Activated effector memory CD4-positive, alpha-beta T cell treated with Interleukin-2 at 50 U/mL for 16 hours (primary cell): ENCODE measurements around the gene IL11.

ENCODE experiments used
- DNase-seq: peaks from one replicate; pipeline ENCODE4 v3.0.0-alpha.2; 2020

The IL11 gene

DNA sequence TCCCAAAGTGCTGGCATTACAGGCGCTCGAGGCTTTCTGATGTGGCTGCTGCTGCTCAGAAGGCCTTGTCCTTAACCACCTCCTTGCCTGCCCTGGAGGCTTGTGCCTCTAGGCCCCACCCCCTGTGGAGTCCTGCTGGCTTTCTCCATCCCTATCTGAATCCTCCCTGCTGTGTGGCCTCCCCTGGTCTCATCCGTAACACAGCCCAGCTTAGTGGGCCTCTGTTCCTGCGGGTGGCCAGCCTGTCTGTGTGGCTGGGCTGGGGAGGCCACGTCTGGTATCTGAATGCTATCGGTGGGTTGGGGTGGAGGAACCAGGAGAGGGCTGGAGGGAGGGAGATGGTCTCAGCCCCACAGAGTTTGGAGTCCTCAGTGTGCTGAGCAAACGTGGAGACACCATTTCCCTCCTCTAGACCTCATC lies 20.2 kb upstream of the IL11 start:
- DNase-seq, result no peak

DNA sequence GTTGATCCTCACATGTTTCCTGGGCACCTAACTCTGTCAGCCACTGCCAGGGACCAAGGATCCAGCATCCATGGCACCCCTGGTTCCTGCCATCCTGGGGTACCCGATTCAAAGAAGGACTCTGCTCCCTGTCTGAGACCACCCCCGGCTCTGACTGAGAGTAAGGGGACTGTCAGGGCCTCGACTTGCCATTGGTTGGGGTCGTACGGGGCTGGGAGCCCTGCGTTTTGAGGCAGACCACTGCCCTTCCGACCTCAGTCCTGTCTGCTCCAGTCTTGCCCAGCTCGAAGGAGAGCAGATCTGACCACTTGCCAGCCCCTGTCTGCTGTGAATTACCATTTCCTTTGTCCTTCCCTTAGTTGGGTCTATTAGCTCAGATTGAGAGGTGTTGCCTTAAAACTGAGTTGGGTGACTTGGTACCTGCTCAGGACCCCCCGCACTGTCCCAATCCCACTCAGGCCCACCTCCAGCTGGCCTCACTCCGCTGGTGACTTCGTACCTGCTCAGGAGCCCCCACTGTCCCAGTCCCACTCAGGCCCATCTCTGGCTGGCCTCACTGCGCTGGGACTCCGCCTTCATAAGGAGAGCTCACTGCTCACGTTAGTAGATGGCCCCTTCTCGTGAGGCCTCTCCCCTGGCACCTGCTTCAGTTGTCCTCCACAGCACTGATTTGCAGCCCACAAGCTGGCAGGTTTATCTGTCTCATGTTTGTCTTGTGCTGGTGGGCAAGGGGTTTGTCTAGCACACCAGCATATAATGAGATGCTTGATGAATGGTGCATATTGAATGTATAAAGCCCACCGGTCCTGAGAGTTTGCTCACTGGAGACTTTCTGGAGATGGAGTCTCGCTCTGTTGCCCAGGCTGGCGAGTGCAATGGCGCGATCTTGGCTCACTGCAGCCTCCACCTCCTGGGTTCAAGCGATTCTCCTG lies 19.4 kb upstream of the IL11 start:
- DNase-seq, result no peak

DNA sequence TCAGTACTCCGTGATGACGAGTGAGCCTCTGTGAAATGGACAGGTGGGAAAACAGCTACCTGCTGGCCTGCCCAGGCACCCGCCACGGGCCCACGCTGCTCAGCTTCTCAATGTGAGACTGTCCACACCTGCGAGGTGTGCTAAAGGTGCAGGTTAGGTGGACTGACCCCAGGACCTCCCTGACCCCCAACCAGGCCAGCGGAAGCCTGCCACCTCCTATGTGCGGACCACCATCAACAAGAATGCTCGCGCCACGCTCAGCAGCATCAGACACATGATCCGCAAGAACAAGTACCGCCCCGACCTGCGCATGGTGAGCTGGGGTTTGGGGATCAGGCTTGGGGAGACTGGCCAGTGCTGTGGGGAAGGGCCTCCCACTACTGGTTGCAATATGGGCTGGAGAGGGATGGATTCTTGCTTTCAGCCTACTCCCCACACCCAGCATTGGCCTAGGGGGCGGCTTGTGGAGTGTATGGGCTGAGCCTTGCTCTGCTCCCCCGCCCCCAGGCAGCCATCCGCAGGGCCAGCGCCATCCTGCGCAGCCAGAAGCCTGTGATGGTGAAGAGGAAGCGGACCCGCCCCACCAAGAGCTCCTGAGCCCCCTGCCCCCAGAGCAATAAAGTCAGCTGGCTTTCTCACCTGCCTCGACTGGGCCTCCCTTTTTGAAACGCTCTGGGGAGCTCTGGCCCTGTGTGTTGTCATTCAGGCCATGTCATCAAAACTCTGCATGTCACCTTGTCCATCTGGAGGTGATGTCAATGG lies 17.7 kb upstream of the IL11 start:
- no peak for DNase-seq

DNA sequence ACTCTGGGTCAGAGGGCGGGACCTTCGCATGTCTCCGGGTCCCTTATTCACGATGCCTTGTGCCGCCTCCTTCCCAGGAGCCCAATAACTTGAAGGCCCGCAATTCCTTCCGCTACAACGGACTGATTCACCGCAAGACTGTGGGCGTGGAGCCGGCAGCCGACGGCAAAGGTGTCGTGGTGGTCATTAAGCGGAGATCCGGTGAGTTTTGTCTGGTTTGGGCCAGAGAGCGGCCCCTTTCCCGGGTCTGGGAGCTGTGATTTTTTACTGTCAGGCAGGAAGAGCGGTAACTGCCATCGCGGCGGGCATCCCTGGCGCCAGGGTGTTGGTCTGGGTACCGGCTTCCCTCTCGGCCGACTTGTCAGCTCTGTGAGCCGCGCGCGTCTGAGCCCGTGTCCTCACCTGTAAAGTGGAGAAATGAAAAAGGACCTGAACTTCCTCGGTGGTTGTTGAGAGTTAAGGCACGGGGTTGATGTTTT lies 16.3 kb upstream of the IL11 start:
- DNase-seq, result no peak

DNA sequence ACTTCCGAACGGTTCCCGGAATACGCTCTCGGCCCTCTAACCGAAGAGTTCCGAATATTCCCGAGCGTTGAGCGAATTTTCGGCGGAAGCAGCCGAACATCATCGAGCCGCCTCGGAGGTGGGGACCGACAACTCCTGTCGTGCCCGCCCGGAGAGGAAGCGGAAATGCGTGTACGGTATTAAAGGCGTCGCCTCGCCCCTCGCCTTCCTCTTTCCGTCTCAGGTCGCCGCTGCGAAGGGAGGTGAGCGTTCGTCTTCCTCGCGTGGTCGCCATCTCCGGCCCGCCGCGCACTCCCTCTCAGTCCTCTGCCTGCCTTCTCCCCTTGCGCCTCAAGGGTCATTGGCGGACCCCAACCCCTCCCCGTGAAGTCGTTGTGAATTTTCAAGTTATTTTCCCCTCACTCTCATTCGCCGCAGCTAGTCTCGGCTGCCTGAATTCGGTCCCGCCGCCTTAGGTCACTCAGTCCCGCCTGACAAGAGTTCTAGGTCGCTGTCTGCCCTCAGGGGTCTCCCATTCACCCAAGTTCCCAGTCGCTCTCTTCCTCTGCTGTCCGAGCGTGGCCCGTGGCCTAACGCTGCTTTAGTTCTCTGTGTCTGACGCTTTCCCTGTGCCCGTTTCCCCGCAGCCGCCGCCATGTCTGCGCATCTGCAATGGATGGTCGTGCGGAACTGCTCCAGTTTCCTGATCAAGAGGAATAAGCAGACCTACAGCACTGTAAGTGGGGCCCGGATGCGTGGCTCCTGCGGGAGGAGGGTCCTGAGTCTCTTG lies 15.6 kb upstream of the IL11 start, which contains the start of gene RPL28:
Gene RPL28 (plus strand): TSS at position 209 of the 769 bp plus-strand sequence. CDS start 426 bp downstream, at position 635.
- DNase-seq, result peak; percentile 97

DNA sequence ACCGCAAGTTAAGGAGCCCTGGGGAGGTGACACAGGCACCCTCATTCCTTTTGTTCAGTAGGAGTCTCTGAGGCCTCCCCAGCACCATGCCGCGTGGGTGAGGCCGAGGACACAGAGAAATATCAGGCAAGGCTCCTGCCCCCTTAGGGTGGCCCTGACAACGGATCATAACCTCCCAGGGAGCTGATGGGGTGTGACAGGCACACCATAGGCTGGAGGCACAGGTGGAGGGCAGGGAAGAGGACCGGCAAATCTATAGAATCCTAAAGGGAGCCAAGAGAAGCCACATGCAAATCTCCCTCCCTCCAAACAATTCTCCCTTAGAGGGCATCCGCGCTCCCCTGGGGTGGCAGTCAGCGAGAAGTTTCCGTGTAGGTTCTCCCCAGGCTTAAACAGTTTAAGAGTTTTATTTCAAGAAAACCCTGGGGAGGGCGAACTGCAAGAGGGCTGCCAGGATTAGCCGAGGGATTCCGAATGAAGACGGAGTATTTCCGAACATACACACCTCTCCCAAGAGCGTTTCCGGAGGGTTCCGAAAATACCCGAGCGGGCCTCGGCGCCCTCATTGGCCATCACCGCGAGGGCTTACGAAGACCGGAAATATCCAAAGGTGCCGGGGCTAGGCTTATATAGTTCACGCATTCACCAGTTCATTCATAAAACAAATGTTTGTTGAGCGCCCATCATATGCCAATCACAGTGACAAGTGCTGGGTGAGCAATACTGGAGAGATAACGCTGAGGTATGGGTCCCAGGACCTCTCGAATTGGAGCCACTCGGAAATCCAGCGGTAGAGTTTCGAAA lies 14.9 kb upstream of the IL11 start:
- DNase-seq, result peak; percentile 92

DNA sequence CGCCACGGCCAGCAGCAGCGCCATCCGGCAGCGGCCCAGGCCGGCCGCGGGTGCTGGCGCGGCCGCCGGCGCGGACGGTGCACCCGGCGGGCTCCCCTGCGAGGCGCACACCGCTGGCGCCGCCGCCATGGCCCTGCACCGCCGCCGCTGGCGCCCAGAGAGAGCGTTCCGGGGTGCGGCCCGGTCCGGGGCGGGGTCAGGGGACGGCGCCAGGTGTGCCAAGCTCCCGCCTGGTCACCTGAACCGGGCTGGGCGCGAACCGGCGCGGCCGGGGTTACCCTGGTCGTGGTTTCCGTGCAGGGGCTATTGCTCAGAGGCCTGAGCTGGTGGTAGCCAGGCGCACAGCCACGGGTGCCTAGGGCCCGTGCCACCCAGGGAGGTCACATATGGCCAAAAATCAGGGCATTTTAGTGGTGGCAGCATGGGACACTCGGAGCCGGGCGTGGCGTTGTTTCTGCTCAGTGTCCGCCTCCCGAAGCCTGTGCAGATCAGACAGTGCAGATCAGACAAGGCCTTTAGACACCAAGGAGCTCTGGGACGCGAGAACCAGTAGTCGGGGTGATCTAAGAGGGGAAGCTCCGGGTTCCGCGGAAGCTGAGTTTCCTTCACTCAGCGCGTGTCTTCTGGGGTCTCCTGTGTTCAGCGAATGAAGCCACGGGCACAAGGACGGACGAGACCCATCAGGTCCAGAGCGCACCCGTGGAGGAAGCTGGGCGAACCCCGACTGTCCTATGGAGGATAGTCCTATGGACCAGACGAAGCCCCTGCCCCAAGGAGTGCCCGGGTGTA lies 14.1 kb upstream of the IL11 start, which contains the start of gene TMEM238:
Gene TMEM238 (minus strand): TSS at position 162 of the 789 bp plus-strand sequence. CDS start 33 bp downstream, at position 129.
- peak; percentile 36 for DNase-seq

DNA sequence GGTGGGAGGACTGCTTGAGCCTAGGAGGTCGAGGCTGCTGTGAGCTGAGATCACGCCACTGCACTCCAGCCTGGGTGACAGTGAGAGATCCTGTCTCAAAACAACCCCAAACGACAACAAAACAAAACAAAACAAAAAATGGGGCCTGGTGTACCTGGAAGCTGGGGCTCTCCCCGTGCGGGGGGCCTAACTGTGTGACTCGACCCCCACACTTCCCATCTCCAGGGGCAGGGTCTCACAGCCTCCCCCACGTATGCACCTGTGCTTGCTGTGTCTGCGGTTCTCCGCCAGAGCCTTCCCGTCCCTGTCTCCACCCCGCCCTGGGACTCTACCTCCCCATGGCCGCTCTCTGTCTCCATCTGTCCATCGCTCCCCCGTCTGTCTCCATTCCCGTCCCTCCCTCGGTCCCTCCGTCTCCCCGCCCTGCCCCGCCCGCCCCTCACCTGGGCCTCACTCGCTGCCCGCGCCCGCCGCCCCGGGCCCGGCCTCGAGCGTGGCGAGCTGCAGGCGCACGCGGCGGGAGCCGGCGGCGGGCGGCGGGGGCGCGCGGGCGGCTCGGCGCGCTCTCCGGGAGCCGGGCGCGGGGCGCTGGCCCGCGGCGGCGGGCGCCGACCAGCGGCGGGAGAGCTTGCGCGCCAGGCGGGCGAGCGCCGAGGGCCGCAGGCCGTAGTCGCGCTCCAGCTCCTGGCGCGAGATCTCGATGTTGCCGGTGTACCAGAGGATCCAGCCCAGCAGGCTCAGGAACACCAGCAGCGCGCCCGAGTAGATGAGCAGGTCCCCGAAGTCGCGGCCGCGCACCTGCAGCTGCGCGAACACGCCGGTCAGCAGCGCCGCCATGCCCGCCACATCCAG lies 13.2 kb upstream of the IL11 start:
- peak; percentile 31 for DNase-seq

DNA sequence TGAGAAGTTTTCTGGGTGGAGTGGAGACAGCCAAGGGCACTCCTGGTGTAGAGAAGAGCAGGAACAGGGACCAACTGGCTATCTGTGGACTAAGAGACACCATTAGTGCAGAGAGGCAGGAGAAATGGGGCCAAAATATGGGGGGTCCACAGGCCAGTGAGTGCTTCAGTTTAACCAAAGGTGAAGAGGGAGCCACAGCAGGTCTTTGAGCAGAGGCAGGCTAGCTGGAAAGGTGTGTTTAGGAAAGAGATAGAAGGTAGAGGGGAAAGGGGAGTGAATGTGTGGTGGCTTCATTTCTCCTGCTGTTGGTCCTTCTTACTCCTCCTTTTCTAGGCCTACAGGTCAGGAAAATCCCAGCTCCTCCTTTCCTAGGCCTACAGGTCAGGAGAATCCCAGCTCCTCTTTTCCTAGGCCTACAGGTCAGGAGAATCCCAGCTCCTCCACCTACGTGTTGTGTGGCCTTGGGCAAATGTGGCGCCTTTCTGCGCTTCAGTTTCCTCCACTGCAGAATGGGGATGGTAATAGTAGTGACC lies 12.3 kb upstream of the IL11 start:
- DNase-seq, result no peak

DNA sequence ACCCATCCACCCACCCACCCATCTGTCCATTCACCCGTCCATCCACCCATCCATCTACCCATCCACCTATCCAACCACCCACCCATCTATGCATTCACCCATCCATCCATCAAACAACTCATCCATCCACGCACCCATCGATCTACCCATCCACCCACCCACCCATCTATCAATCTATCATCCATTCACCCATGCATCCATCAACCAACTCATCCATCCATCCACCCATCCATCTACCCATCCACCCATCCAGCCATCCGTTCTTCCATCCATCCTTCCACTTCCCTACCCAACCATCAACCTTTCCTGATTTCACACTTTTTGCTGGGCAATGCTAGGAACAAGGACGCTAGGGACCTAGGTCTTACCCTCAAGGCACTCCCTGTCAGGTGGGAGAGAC lies 11.8 kb upstream of the IL11 start:
- no peak for DNase-seq

DNA sequence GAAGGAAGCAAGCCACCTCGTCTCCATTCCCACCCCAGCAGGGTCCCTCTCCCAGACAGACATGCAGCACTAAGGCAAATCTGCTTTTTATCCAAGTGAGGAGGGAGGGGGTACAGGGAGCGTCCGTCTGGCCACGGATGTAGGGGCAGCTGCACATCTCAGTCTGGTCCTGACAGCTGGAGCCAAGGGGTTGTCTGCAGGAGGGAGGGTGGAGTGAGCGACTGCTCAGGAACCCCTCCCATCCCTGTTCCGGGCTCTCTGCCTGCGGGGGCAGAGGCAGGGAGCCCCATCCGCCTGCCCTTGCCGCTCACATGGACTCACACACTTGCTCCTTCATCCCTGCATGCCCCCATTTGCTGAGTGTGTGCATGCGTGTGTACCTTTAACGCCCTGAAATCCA lies 8.9 kb upstream of the IL11 start:
- DNase-seq, result no peak

DNA sequence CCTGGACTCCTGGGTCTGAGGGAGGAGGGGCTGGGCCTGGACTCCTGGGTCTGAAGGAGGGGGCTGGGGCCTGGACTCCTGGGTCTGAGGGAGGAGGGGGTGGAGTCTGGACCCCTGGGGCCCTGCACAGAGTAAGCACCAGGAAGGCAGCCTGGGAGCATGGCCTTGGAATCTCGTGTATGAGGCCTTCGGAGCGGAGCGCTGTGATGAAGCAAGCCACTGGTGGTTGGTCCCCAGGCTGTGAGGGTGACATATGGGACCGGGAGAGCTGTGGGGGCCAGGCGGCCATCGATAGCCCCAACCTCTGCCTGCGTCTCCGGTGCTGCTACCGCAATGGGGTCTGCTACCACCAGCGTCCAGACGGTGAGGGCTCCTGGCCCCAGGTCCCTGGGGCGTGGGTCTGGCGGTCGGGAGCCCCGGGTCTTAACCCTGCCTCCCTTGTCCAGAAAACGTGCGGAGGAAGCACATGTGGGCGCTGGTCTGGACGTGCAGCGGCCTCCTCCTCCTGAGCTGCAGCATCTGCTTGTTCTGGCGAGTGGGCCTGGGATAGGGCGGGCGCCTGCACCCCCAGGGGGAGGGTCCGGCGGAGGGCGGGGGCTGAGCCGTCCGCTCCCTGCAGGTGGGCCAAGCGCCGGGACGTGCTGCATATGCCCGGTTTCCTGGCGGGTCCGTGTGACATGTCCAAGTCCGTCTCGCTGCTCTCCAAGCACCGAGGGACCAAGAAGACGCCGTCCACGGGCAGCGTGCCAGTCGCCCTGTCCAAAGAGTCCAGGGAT lies 7.3 kb upstream of the IL11 start:
- no peak for DNase-seq

DNA sequence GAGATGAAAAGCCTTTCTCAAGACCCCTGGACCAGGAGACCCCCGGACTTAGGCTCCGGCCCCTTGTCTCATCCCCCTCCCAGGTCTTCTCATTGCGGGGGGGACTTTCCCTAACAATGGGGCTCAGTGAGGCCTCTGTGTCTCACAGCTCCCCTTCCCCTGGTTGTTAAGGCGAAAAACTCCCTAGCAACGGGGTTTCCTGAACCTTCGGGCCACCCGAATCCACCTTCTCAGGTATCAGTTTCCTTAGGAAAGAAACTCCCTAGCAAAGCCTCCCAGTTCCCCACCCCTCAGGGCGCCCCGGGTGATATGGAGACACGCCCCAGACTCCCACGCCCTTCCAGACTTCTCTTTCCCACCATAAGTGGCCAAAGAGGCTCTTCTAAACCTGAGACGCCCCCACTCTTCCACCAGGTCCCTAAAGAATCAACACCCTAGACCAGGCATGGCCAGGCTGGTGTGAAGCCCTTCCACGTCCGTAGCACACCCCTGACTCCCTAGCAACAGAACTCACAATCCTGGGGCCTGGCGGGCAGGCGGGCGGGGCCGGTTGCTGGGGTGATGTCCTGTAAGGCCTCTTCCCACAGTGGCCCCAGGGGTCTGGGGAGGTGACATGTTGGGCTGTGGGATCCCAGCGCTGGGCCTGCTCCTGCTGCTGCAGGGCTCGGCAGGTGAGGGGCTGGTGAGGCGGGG lies 6.1 kb upstream of the IL11 start, which contains the start of gene TMEM190:
Gene TMEM190 (plus strand): TSS at position 586 of the 693 bp plus-strand sequence. CDS start 28 bp downstream, at position 614.
- no peak for DNase-seq

DNA sequence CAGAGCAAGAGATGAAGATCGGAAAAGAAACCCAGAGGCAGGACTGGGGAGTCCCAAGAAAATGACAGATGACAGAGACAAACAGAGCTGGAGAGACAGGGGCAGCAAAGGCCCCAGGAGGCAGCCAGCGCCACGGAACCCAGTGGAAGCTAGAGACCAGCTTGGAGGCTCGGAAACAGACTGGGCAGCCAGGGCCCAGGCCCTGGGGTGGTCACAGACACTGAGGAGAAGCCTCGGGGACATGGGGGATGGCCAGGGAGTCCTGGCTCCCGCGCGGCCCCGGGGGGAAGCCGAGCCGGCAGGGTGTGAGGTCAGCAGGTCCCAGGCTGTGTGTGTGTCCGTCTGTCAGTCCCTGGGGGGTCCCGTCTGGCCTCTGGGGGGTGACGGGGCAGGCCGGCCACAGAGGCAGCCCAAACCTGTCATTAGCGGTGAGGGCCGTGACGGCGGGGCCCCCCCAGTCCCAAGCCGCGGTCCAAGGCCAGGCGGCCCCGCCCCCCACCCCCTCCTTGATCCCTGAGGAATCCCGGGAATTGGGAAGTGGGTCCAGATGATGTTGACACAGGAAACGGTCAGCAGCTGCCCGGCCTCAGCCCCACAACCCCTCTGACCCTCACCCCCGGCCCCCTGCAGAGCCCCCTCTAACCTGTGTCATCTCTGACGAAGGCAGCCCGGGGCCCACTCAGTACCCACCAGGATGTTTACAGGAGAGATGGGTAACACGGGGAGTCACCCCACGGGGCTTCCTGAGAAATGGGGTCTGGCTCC lies 3.9 kb upstream of the IL11 start:
- no peak for DNase-seq

DNA sequence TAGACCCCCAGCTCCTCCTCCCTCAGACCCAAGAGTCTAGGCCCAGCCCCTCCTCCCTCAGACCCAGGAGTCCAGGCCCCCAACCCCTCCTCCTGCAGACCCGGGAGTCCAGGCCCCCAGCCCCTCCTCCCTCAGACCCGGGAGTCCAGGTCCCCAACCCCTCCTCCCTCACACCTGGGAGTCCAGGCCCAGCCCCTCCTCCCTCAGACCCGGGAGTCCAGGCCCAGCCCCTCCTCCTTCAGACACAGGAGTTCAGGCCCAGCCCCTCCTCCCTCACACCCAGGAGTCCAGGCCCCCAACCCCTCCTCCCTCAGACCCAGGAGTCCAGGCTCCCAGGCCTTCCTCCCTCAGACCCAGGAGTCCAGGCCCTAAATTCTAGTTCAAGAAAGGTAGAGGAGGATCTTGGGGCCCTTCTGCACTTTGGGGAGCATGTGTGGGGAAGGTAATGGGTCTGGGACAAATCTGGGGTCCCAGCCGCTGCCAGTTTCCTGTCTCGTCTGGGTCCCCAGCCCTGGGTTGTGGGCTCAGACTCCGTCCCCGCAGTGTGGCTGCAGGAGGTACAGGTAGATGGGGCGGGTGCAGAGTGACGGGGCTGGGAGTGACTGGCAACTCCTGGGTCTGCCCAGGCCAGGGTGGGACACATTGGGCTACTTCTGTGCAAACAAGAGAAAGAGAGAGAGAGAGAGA lies 3.2 kb upstream of the IL11 start:
- DNase-seq, result no peak

DNA sequence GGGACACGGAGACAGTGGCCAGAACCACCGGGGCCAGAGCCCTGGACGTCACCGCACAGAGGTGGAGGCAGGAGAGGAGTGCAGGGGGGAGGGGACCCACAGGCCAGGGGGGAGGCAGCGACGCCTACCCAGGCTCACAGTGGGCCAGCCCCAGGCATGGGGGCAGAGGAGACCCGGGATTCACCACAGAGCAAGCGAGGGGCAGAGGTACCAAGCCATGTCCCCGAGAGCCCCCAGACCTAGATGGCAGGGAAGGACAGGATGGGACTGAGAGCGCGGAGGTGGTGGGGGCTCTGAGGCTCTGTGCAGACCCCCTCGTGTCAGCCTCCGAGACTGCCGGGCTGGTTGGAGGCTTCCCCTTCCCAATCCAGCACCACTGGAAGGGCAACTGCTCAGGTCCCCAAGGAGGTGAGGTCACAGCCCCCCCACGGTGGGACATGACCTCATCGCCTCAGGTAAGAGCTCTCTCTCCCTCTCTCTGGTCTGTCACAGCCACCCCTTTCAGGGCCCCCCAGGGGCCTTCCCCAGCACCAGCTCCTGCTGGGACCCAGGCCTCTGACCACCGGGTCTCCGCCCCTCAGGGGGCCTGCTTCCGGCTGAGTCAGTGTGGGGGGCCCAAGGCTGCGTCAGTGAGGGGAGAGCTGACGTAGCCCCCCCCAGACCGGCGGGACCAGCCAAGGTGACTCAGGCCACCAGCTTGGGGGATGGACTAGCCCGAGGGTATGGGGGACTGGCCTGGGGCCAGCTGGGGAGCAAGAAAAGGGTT lies 2.2 kb upstream of the IL11 start:
- no peak for DNase-seq
